Lower leg skin (tissue), 3 donors: ENCODE data around the gene GTPBP6.
"Not testable (repeated sequence)": the region's sequence is repeated elsewhere in the genome, so short reads cannot be mapped to it uniquely, and the experiment has no call there.

Experiments used
- POLR2A ChIP-seq, 2 donors: fragments of 450-650 bp; IDR thresholded peaks; one replicate each; pipeline ENCODE4 v1.6.1; 2016 to 2017; ENCODE audit warnings: antibody characterized with exemption in 2 of 2, mild to moderate bottlenecking in 1 of 2, moderate library complexity in 1 of 2
- TF ChIP-seq, protein P1 (sequence below), 3 donors: fragments of 450-650 bp; IDR thresholded peaks; one replicate each; pipeline ENCODE4 v1.5.1; 2016; ENCODE audit warnings: antibody characterized with exemption in 3 of 3, mild to moderate bottlenecking in 3 of 3, moderate library complexity in 2 of 3

DNA sequence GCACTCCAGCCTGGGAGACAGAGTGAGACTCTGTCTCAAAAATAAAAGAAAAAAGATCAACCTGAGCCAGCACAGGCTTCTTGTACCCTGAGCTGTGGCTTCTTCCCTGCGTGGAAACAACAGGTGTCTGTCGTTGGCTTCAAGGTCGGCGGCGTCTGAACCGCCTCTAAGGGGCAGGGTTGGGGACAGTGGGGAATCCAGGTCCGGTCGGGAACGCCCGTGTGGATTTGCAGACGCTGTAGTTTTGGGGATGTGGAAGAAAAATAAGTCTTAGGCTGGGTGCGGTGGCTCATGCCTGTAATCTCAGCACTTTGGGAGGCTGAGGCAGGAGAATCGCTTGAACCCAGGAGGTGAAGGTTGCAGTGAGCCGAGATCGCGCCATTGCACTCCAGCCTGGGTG is 54.6 kb downstream of the GTPBP6 start:
- TF ChIP-seq, protein P1, sequence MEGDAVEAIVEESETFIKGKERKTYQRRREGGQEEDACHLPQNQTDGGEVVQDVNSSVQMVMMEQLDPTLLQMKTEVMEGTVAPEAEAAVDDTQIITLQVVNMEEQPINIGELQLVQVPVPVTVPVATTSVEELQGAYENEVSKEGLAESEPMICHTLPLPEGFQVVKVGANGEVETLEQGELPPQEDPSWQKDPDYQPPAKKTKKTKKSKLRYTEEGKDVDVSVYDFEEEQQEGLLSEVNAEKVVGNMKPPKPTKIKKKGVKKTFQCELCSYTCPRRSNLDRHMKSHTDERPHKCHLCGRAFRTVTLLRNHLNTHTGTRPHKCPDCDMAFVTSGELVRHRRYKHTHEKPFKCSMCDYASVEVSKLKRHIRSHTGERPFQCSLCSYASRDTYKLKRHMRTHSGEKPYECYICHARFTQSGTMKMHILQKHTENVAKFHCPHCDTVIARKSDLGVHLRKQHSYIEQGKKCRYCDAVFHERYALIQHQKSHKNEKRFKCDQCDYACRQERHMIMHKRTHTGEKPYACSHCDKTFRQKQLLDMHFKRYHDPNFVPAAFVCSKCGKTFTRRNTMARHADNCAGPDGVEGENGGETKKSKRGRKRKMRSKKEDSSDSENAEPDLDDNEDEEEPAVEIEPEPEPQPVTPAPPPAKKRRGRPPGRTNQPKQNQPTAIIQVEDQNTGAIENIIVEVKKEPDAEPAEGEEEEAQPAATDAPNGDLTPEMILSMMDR (IDR thresholded peaks at IDR 0.05), result not testable (repeated sequence)
- TF ChIP-seq POLR2A (IDR thresholded peaks at IDR 0.05), result not testable (repeated sequence)
